Measurements from ENCODE around the gene STAB2.
"Not testable (repeated sequence)": the region's sequence is repeated elsewhere in the genome, so short reads cannot be mapped to it uniquely, and the experiment has no call there.

The STAB2 gene

DNA sequence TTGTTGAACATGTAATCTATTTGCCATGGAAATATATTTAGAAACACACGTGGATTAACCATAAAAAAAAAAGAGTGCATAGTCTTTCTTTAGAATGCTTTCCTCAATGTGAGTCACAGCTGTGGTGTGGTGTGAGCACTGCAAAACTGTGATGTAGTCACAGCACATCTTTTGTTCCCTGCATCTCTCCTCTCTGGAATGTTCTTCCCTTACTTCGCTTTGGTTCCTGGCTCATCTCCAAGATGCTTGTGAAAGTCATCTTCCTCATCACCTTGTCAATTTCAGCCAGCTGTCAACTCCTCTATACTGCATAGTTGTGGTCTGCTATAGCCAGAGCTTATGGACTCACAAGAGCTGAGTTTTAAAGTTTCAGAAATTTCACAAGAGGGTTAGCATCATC lies 60.2 kb downstream of the STAB2 start:
- no peak for DNase-seq (ENCODE audit: low read depth in 2 of 2)

DNA sequence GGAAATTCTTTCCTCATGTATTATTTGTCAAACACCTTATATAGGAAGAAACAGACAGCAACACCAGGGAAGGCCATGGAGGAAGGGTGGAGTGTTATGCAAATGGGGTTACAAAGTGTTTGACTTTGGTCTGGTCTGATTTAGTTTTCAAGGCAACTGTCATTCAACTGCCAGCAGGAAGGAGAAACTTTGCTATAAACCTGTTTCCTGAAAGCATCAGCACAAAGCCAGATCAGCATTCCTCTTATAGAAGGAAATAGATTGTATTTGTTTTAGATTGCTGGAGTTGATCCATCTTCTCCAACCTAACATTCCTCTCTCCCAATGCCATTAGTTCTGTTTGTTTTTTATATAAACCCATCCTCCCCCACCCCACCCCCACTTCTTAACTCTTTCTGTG lies 65.7 kb downstream of the STAB2 start:
- no peak for DNase-seq (ENCODE audit: low read depth in 2 of 2)

DNA sequence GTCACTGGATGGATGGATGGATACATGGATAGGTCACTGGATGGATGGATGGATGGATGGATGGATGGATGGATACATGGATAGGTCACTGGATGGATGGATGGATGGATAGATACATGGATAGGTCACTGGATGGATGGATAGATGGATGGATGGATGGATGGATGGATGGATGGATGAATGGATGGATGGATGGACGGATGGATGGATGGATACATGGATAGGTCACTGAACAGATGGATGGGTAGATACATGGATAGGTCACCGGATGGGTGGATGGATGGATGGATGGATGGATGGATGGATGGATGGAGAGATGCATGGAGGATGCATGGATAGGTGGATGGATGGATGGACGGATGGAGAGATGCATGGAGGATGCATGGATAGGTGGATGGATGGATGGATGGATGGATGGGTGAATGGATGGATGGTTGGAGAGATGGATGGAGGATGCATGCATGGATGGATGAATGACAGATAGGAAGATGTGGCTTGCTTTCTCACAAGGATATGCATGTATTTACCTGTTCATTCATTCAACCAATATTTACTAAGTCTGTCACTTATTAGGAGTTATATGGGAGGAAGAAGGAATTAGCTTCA lies 66.6 kb downstream of the STAB2 start:
- DNase-seq (ENCODE audit: low read depth in 2 of 2) = not testable (repeated sequence)

DNA sequence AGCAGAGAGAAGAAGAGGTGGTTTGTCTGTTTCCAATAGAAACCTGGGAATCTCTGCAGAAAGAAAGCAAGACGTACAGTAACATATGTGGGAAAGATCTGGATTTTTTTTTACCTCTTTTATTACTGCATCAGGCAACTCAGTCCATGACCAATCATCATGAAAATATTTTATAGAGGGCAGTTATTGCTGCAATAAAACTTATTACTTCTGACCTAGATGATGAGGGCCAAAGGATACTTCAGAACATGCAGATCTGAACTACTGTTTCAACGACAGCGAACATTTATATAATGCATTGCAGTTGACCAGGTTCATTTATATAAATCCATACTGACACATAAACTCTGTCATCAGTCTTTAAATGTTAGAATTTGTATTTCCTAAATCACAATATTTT lies 67.7 kb downstream of the STAB2 start:
- DNase-seq (ENCODE audit: low read depth in 2 of 2) = no peak

DNA sequence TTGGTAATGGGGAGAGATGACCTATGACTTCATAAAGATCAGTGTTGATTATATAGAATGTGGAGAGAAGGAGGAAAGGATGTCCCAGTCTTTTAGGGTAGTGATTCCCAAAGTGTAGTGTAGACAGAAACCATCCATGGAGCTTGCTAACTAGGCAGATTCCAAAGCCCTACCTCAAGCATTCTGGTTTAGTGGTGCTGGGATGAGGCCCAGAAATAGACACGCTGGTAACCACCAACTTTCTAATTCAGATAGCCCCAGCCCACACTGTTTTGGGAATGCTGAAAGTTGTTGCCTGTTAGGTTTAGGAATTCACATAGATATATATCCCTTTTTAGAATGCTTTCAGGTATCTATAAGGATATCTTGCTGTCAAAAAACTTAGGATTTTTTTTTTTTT lies 69.2 kb downstream of the STAB2 start:
- DNase-seq (ENCODE audit: low read depth in 2 of 2) = no peak

DNA sequence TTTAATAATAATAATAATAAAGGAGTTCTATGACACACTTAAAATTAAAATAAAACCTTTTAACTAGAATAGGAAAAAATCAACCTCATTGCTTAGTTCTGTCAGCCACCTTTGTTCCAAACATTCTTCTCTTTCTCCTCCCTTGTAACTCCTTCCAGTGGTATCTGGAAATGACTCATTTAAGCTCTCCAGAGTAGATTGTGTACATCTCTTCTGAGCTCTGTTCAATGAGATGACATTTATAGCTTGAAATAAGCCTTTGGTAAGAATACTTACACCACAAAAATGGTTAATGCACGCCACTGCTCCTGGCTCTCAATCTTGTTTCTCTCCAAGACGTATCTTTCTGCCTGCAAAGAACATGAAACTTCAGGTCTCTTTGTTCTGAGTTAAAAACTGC lies 70.3 kb downstream of the STAB2 start:
- DNase-seq (ENCODE audit: low read depth in 2 of 2) = no peak

DNA sequence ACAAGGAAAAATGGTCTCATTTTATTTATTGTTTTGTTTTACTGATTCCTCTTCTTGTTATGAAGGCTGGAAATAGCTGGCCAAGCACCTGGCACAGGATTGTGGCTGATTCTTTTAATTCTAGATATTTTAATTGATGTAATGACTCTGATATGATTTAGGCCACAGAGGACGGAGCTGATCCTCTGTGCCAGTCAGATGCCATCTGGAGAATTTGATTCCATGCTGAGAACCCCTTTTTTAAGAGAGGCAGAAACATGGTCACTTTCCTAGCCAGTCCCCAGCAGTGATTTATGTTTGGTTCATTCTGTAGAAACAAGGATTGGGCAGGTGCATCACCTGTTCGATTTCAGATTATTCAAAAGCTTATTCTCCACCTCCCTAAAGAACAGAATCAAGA lies 77.6 kb downstream of the STAB2 start:
- no peak for DNase-seq (ENCODE audit: low read depth in 2 of 2)

DNA sequence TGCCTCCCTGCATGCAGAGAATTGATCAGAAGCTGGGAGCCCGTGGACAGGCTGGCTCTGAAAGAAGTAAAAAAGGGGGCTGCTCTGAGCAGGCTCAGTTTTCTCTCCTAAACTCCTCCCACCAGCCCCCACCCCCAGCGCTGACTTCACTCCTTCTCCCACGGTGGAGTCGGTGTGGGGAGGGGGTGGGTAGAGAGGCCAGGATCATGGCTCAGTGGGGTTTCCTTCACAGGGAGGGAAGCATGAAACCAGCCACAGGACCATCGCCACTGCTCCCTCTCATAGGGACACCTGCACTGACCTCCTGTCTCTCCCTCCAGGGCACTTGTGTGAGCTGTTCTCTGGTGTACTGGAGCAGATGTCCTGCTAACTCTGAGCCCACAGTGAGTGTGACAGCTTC lies 78.9 kb downstream of the STAB2 start:
- DNase-seq (ENCODE audit: low read depth in 2 of 2) = no peak

DNA sequence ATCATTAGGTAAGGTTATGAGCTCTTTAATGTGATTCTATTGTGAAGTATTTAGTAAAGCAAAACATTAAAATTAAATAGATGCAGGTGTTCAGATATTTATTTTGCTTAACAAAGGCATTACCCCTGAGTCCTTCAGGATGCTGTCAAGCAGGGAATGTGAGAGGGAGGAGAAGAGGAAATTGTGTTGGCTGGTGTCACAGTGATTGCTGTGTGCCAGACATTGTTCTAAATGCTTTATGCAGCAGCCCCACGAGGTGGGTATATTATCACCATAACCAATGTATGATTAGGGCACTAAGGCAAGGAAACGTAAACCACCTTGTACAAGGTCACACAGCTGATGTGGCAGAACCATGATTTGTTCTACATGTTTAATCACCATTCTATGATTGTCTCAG lies 80.1 kb downstream of the STAB2 start:
- no peak for DNase-seq (ENCODE audit: low read depth in 2 of 2)

DNA sequence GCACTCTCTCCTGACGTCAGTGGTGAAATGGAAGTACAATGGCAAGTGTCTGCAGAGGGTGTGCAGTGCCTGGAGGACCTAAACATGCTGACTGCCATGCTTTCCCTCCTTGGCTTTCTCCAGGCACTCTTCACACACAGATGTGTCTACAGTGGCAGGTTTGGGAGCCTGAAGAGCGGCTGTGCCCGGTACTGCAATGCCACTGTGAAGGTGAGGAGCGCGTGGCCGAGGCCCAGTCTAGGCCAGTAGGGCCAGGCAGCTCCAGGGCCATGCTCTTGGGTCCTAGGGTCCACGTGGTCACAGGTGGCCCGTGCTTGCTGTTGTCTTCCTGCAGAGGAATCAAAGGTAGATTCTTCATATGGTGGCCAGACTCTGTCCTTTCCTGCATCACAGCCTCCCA lies 81.4 kb downstream of the STAB2 start:
- no peak for DNase-seq (ENCODE audit: low read depth in 2 of 2)

DNA sequence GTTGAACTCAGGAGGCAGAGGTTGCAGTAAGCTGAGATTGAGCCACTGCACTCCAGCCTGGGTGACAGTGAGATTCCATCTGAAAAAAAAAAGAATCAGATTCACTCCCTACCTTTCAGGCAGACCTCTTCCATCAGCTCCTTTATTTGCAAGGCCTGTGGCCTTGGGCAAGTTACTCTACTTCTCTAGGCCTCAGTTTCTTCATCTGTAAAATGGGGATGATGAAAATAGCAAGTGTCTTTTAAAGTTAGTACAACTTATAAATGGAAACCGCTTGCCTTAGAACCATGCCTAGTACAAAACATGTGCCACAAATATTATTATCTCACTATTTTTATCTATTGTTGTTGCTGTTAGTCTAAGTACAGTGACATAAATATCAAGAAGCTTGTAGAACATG lies 84.3 kb downstream of the STAB2 start:
- DNase-seq (ENCODE audit: low read depth in 2 of 2) = no peak

DNA sequence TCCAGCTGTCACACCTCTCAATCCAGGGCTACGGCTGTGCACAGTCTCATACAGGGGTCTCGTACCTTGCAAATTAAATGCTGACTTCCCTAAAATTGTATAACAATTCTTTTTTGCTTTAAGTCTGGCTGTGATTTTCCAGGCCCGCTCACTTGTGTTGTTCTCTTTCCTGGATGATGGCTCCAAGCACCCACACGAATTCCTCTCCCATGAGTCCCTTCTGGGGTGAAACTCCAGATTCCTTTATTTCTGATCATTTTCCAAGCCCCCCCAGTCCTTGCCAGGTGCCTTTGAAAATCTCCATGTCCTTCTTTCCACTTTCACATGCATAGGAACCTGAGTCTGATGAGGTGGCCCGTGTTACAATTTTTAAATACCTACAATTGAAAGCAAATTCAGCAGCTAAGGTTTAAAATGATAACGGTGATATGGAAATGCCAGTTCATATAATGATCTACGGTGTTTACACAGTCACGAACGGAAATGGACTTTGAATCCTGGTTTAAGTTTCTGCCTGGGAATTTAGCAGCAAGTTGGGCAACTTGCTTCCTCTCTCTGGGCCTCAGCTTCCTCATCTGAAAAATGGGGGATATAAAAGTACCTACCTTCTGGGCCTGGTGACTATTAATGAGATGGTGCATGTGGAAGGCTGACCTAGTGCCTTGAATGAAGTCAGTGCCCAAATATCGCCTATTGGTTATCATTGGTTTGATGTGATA lies 85.5 kb downstream of the STAB2 start:
- no peak for DNase-seq (ENCODE audit: low read depth in 2 of 2)

DNA sequence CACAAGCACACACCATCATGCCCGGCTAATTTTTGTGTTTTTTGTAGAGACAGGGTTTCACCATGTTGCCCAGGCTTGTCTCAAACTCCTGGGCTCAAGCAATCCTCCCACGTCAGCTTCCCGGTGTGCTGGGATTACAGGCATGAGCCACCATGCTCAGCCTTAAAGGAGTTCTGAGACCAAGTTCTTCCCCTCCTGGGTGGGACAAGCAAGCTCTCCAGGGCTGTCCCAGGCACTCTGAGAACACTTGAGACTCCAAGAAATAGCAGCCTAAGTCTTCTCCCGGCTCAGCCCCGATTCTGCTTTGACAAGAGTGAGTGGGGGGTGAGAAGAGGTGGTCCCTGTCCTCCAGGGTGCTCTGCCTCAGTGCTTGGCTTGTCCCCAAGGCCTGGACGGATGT lies 86.4 kb downstream of the STAB2 start:
- no peak for DNase-seq (ENCODE audit: low read depth in 2 of 2)

DNA sequence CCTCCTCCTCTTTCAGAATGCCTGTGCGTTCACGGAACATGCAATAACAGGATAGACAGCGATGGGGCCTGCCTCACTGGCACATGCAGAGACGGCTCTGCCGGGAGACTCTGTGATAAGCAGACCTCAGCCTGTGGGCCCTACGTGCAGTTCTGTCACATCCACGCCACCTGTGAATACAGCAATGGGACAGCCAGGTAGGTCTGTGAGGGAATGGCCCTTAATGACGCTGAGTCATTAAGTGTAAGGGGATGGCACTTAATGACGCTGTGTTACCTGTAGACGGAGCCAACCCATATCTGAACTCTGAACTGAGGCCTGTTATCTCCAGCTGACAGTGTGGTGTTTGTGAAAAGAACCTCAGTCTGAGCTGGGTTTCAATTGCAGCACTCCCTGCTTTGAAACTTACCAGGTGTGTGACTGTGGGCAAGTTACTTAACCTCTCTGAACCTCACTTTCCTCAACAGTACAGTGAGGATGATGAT lies 86.9 kb downstream of the STAB2 start:
- no peak for DNase-seq (ENCODE audit: low read depth in 2 of 2)

DNA sequence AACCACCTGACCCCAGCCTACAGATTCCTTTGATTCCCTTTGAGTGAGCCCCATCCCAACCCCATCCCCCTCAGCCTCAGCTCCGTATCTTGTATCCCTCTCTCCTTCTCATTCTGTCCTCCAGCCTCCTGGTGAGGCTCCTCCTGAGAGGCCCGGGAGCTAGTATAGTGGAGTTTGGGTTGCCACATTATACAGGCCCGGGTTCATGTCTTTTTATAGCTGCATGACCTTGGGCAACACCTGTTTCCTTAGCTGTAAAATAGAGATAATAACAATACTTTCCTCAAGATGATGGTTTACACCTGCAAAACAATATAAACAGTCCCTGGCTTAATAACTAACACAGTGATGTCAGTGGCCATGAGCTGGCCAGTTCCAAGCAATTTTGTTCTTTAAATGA lies 89.8 kb downstream of the STAB2 start:
- no peak for DNase-seq (ENCODE audit: low read depth in 2 of 2)

DNA sequence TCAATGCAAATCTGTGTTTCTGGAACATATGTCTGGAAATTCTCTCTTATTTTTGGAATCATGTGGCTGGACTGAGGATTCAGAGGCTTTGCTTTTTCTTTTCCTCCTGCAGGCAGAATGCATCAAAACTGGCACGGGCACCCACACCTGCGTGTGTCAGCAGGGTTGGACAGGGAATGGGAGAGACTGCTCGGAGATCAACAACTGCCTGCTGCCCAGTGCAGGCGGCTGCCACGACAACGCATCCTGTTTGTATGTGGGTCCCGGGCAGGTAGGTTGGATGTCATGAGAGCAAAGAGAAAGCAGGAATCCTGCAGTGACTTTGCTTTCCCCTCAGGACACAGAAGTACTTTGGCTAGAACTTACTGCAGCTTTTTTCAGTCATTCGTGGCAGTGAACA lies 90.3 kb downstream of the STAB2 start:
- DNase-seq (ENCODE audit: low read depth in 2 of 2) = no peak

DNA sequence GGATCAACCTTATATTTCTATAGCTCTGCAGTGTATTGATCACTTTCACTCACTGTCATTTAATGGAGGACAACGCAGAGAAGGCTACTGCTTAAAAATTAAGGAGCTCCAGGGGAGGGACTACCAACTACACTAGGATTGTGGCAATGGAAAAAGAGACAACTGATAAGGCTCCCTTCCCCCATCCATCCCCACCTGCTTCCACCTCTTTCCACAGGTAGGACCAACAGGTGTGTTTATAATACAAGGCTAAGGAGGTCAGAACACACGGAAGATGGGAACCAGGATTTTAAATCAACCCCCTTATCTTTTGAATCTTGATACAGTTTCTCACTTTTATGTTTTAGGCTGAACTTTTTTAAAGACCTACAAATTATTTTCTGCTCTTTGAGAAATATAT lies 90.8 kb downstream of the STAB2 start:
- DNase-seq (ENCODE audit: low read depth in 2 of 2) = no peak

DNA sequence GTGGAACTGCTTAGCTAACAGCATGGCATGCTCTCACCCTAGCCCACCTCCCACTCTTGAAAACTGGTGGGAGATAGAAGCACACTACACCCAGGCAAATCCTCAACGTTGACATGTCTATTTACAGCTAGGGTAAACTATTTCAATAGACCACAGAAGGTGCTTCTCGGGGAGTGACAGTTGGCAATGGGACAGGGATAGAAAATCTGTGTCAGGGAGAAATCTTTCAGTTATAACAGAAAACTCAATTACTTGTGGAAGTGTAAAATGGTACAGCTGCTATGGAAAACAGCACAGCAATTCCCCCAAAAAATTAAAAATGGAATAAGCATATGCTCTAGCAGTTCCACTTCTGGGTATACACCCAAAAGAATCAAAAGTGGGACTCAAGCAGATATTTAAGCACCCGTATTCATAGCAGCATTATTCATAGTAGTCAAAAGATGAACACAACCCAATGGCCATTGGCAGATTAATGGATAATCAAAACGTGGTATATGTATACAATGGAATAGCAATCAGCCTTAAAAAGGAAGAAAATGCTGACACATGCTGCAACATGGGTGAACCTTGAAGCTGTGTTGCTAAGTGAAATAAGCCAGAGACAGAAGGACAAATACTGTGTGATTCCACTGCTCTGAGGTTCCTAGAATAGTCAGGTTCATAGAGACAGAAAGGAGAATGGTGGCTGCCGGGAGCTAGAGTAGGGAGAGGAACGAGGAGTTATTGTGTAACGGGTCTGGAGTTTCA lies 92.5 kb downstream of the STAB2 start:
- no peak for DNase-seq (ENCODE audit: low read depth in 2 of 2)

DNA sequence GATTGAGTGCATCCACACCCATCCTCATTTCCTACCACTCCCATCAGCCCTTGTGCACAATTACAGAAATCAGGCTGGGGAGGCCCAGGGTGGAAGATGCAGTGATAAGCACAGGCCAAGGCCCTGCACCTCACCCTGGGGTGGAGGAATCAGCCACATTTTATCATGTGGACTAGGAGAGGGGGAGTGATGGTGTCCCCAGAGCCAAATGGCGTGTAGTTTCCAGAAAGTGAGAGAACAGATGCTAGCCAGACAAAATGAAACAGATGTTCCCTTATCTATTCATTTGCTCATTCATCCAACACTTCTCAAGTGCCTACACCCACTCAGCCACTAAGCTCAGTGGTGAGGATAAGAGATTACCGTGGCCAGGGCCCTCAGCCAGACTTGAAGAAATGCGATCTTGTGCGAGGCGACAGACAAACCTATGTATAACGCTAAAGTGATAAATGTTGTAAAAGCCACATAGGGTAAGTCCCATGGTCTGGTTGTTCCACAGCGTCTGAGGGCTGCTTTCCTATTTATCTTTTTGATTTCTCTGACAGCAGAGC lies 93.6 kb downstream of the STAB2 start:
- DNase-seq (ENCODE audit: low read depth in 2 of 2) = no peak

DNA sequence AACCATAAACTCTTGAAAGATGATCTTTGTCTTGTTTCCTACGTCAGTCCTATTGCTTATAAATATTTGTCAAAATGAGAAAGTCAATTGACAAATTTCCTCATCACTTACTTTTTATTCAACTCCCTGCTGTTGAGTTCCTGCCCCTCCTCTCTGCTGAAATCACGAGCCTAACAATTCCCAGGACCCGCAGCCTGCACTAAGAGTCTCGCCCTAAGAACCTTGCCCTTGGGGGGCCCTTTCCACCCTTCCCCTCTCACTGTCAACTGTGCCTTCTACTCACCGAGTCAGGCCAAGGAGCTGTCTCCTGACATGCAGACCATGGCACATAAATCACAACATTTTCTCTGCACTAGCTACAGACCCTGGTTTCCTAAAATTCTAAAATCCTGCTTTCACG lies 99.0 kb downstream of the STAB2 start:
- no peak for DNase-seq (ENCODE audit: low read depth in 2 of 2)

DNA sequence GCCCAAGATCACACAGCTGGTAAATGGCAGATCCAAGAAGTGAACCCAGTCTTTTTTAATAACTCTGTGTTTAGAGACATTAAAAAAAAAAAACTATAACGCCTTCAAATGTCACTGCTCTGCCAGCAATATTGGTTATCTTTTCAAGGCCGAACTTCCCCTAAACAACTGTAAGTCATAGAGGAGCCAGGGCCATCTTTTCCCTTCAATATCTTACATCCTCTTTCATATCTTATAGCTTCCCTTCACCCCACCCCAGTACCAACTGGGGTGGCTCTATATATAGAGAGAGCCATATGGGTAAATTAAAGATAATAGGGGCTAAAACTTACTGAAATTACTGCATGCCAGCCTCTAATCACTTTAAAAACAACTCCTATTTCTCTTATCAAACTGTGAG lies 100.2 kb downstream of the STAB2 start:
- DNase-seq (ENCODE audit: low read depth in 2 of 2) = no peak

DNA sequence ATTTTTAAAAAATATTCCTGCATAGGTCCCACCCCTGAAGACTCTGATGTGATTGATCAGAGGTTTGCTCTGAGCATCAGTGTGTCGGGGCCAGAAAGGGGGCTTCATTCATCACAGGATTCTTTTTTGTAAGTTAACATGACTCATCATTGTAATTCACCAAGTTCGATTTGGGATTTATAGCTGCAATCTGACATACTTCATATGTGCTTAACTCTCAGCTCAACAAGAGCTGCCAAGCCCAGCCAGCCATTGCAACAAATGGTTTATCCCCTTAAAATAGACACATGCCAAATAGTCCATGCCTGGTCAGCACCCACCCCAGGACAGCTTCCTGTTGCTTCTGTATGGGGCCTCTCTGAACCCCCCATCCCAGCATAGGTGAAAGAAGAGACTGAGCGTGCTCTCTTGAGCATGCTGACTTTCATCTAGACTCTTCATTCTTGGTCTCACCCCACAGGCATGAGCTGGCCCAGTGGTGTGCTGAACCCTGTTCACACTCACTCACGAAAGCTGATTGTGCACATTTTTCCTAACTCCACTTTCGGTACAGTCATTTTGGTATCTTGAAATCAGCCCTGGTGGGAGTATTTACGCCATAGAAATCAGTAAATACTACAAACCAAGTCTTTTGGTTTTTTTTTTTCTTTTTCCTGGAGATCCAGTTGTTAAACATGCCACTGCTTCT lies 101.4 kb downstream of the STAB2 start:
- DNase-seq (ENCODE audit: low read depth in 2 of 2) = no peak
